ENCODE data around the gene OTOG.

OTOG gene

GRCh38 chr11:17672469-17672868 is 125.4 kb downstream of the OTOG start:
- no peak for DNase-seq

GRCh38 chr11:17673951-17674350 is 126.9 kb downstream of the OTOG start:
- DNase-seq = no peak

GRCh38 chr11:17682848-17683247 is 135.8 kb downstream of the OTOG start:
- DNase-seq = no peak

- DNase-seq = no peak
Observed at GRCh38 chr11:17683377-17684161, 136.5 kb downstream of the OTOG start.

- no peak for DNase-seq
Observed at GRCh38 chr11:17684550-17684949, 137.5 kb downstream of the OTOG start.

- no peak for DNase-seq
Observed at GRCh38 chr11:17686231-17686980, 139.3 kb downstream of the OTOG start.

- no peak for DNase-seq
Observed at GRCh38 chr11:17687946-17688670, 141.0 kb downstream of the OTOG start.

GRCh38 chr11:17691550-17691949 is 144.5 kb downstream of the OTOG start:
- DNase-seq = no peak

- no peak for DNase-seq
Observed at GRCh38 chr11:17691976-17692375, 144.9 kb downstream of the OTOG start.

- no peak for DNase-seq
Observed at GRCh38 chr11:17692931-17693330, 145.9 kb downstream of the OTOG start.

GRCh38 chr11:17693531-17693930 is 146.5 kb downstream of the OTOG start:
- DNase-seq = no peak

GRCh38 chr11:17694494-17695110 is 147.5 kb downstream of the OTOG start:
- no peak for DNase-seq

- no peak for DNase-seq
Observed at GRCh38 chr11:17695454-17696441, 148.7 kb downstream of the OTOG start.

- no peak for DNase-seq
Observed at GRCh38 chr11:17696741-17697140, 149.7 kb downstream of the OTOG start.

Data from cerebellar nuclear complex (tissue), 1 donor.